GM21737 (cell line): Measurements from ENCODE around the gene FTSJ3.
"Not testable (repeated sequence)": the region's sequence is repeated elsewhere in the genome, so short reads cannot be mapped to it uniquely, and the experiment has no call there.

ENCODE experiments used
- ATAC-seq: cut with Tn5 transposase; IDR thresholded peaks from one replicate; pipeline ENCODE4 v1.9.1; 2021; ENCODE audit warnings: mild to moderate bottlenecking, moderate library complexity; ENCODE audit not compliant: unreplicated experiment

Gene FTSJ3

DNA sequence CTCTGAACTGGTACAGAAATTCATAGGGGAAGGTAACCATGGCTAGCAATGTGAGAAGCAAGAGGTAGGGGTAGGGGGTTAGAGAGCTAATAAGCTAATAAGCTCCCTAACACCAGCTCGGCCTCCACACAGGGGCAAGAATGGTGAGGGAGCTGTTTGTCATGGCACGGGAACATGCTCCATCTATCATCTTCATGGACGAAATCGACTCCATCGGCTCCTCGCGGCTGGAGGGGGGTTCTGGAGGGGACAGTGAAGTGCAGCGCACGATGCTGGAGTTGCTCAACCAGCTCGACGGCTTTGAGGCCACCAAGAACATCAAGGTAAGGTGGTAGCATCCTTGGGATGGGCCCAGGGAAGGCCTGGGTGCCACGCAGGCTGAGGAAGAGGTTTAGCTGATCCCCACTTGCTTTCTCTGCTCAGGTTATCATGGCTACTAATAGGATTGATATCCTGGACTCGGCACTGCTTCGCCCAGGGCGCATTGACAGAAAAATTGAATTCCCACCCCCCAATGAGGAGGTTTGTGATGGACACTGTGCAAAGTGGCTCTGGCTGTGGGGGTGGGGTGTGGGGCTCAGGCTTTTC, 3.5 kb upstream of the FTSJ3 start:
- ATAC-seq = no peak

DNA sequence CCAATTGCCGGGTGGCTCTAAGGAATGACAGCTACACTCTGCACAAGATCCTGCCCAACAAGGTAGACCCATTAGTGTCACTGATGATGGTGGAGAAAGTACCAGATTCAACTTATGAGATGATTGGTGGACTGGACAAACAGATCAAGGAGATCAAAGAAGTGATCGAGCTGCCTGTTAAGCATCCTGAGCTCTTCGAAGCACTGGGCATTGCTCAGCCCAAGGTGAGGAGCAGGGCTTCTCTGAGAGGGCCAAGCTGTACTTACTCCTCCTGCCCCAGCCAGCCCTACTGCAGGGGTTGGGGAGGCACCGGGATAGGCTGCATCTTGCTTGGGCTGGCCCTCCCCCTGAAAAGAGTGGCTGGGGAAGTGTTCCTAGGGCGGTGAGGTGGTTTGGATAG, 2.8 kb upstream of the FTSJ3 start:
- ATAC-seq = no peak

DNA sequence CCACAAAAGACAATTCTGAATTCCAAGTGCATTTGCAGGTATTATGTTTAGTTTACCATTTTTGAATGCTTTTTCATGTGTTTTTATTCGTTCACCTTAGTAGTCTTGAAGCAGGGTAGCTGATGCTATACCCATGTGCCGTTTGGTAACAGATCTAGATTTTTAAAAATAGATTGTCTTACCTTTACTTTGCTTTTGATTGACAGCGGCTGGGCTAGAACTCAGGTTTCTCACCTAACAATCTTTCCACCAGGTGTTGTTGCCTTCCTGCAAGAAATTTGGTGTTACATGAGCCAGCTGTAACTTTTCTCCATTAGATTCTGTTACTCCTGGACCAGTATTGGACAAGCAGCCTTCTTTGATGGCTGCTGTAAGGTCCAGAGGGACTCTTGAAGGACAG, 1.5 kb upstream of the FTSJ3 start:
- no peak for ATAC-seq

DNA sequence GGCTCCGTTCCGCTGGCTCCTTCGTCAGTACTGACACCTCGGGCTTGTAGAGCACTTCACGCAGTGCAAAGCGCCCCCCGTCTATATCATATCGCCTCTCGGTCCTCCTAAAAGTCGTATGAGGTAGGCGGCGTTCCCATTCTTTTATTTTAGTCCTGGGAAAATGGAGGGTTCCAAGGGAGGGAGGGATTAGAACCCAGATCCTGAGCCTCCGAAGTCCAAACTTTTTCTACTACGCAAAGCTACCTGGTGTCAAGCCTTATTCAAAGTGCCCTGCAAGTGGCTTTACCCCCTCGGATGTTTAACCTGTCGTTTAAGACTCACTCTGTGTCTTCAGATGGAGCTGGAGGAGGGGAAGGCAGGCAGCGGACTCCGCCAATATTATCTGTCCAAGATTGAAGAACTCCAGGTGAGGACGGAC, 348 bp upstream of the FTSJ3 start:
- no peak for ATAC-seq

DNA sequence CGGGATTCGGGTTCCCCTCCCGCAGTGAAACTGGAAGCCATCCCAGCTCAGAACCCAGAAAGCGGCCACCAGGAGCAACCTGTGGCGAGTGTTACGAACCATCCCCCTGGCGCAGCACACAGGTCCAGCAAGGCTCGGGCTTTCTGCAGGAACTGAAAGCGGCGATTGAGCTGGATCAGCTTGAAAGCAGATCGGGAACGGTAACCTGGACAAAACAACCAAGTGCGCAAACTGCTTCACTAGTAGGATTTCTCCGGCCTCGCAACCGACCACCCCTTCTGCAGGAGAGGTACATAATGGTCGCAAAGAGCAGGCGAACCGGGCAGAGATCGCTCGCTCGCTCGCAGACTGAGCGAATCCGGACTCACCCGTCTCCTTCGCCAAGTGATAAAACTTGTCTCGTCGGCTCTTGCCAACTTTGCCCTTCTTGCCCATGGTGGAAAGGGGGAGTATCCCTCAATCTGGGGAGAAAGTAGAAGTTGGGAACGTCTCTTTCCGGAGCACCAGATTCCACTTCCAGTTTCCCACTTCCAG, 928 bp downstream of the FTSJ3 start:
- no peak for ATAC-seq

DNA sequence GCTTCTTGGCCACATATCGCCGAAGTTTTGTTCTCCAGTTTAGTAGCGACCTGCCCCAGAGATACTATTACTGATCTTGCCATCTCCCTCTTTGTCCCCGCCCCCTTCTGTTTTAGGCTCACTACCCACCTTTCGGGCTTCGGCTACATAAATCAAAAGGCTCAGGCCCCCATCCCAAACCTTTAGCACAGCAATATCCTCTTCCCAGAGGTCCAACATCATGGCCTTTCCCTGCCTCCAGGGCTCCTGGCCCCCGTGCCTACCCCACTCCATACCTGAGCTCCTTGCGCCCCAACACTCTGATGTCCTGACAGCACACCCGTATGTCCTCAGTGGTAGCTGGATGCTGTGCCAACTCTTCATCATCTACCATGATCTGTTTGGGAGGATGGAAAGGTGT, 3.1 kb downstream of the FTSJ3 start:
- no peak for ATAC-seq

DNA sequence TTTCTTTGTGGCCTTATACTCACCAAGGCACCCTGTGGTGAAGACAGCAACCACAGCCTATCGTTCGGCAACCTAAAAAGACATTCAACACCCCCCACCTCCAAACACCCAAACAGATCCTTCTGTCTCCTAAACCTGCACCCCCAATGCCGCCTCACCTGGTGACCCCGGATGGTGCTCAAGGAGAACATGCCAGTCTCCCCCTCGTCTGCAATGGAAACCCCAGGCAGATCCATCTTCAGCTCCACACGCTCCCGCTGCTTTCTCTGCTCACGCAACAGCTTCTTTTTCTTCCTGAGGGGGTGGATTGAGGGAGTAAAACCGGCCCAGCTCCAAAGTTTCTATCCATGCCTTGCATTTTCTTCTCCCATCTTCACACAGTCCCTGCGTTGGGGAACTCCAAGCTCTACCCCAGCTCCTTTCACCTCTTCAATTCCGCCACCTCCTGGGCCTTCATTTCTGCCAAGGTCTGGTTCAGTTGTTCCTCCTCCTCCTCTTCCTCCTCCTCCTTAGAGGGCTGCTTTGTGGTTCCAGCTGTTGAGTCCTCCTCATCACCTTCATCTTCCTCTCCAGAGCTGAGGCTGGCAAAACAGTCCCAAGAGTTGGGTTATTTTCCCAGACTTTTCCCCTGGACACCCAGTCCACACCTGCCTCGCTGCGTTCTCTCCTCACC, 3.7 kb downstream of the FTSJ3 start:
- no peak for ATAC-seq

DNA sequence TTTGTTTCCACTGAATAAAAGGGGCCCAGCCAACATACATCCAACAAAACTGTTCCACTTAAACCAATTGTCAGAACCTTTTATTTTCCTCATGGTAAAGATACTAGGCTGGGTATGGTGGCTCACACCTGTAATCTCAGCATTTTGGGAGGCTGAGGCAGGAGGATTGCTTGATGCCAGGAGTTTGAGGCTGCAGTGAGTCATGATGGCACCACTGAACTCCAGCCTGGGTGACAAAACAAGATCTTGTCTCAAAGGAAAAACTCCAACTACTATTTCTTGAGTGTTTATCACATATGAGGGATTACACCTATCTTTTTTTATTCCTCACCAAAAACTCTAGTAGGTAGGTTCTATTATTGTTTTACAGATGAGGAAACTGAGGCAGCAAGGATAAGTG, 4.9 kb downstream of the FTSJ3 start:
- no peak for ATAC-seq

DNA sequence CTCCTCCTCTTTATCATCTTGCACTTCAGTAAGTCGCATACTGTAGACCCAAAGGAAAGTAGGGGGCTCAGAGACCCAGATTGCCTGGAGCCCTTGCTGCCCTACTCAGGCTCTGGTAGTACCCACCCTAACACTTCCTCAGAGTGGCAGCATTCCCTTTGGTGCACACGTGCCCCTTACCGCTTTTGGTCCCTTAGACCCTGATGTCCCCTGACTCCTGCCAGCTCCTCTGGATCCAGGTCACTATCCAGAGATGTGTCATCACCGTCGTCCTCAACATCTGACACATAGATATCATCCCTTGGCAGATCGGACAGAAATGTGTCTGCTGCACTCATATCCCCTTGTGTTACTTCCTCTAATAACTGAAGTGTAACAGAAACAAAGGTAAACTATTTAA, 5.7 kb downstream of the FTSJ3 start:
- no peak for ATAC-seq

DNA sequence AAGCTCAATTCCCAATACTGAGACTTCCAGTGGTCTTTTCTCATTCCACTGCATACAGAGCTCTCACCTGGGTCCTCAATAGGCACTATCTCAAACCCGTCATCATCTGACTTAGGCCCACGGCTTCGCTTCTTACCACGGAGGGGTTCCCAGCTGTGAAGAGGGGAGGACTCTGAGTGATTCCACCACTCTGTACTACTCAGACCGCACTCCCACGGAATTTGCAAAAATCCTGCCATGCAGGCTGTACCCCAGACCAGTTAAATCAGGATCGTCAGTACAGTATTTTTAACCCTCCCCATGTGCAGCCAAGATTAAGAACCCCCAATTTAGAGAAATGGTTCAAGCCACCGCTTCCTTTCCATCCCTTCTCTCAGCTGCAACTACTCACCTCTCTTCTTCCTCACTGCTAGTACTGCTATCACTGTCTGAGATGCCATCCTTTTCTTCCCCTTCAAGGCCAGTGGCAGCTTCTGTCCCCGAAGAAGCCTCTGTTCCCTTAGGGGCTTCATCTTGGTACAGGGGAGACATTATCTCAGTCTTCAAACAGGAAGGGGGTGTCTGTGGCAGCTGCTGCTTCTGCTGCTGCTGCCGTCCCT, 6.4 kb downstream of the FTSJ3 start:
- ATAC-seq = no peak

DNA sequence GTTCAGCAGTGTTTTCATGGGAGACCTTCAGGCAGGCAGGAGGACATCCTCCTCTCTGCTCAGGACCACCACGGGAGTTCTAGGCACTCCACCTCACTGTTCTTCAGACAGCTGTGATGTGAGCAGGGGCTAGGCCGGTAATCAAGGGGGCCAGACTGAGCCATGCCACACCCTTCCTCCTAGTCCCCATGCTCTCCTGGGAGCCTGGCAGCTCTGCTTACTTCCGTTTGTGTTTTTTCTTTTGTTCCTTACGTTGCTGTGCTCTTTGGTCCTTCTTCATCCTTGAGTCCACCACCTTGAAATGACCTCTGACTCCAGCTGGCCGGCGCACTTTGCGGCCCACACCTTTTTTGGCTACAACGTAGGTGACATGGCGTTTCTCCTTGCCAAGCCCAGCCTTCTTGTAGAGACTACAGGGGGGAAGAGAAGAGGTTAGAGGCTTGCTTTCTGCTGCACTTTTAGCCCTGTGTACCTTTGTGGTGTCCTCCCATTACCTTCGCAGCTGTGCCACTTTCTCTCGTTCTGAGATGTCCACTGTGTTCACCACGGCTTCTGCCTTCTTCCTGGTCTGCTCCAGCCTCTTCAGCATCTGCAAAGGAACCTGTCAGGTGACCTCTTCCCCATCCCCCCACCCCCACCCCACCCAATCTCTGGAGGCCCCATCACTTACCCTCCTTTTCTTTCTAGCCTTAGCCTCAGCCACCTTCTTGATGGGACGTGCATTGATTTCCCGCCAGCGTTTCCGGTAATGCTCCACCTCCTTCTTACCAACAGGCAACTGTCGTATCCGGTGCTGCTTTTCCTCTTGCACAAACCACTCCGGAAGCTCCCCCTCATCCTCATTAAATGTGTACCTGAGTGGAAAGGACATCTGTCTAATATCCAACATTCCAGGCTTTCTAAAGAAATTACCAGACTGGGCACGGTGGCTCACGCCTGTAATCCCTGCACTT, 7.6 kb downstream of the FTSJ3 start:
- ATAC-seq = no peak

DNA sequence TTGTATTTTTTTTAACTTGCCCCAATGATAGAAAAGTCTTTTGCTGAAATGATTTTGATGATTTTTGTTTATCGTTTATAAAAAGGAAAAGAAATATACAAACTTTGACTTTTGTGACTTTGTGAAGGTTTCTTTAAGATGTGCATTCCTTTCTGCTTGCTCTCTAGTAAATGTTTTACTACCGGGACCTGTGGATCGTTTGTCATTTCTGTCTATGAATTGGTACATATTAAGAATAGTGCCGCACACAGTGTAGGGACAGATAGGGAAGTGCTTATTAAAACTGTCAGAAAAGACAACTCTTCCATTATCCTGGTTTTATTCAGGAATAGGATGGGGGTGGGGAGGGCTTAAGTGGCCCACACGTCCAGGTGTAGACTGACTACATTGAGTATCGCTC, 8.3 kb downstream of the FTSJ3 start:
- ATAC-seq = no peak

DNA sequence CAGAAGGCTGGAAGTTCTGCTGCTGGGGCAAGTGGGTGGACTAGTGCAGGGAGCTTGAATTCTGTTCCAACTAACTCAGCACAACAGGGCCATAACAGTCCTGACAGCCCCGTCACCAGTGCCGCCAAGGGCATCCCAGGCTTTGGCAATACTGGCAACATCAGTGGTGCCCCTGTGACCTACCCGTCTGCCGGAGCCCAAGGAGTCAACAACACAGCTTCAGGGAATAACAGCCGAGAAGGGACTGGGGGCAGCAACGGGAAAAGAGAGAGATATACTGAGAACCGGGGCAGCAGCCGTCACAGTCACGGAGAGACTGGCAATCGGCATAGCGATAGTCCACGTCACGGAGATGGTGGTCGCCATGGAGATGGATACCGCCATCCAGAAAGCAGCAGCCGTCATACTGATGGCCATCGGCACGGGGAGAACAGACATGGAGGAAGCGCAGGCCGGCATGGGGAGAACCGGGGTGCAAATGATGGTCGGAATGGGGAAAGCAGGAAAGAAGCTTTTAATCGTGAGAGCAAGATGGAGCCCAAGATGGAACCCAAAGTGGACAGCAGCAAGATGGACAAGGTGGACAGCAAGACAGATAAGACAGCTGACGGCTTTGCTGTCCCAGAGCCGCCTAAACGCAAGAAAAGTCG, 9.6 kb downstream of the FTSJ3 start:
- no peak for ATAC-seq

DNA sequence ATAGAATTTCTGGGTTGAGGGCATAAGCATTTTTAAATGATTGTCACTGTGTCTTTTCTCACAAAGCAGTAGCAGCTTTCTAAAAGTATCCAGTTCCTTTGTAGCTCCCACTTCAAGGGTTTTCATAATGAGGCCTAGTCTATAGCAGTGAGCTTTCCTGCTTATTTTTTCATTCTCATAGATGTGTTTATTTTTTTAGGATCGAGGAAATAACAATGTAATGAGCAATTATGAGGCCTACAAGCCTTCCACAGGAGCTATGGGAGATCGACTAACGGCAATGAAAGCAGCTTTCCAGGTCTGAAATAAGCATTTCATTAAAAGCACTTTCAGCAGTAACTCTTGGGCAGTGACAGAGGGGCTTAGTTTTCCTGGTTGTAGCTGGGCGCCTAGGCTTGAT, 10.8 kb downstream of the FTSJ3 start:
- ATAC-seq = no peak

DNA sequence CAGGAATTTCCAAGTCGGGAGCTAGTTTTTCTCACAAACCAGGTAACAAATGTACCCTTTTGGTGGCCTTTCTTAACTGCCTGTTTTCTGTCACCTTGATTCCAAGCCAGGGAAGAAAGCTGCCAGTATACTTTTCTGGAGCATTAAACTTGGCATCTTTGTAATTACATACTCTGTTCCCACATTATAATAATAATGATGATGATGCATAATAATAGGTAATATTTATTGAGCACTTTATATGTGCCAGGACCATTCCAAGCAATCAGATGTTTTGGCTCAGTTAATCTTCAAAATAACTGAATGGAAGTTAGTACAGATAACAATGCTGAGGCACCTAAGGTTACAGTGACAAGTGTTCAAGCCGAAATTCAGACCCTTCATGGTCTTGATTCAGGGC, 11.3 kb downstream of the FTSJ3 start:
- no peak for ATAC-seq

DNA sequence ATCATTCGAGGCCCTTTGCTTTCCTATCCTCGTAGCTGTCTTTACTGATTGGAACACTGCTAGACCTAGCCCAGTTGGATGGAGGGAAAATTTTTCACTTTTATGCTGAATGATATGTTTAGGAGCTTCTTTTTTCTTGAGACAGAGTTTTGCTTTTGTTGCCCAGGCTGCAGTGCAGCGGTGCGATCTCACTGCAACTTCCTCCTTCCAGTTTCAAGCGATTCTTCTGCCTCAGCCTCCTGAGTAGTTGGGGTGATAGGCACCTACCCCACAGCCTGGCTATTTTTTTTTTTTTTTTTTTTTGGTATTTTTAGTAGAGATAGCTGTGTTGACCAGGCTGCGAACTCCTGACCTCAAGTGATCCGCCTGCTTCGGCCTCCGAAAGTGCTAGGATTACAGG, 17.5 kb downstream of the FTSJ3 start:
- no peak for ATAC-seq

DNA sequence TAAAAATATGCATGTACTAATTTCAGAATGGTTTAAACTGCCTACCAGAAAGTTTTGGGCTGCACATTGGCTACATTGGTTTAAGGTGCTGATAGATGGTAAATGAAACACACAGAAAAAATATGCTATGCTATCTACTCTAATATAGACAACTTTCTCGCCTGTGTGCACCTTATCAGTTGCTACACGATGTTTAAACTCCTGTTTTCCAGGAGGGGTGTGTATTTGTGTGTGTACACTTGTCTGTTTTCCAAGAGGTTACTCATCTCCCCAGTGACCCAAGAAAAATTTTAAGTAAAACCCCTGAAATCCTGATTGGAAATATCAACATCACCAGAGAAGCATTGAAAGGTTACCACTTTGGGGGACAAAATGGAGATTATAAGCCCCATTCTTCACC, 21.9 kb downstream of the FTSJ3 start:
- no peak for ATAC-seq

DNA sequence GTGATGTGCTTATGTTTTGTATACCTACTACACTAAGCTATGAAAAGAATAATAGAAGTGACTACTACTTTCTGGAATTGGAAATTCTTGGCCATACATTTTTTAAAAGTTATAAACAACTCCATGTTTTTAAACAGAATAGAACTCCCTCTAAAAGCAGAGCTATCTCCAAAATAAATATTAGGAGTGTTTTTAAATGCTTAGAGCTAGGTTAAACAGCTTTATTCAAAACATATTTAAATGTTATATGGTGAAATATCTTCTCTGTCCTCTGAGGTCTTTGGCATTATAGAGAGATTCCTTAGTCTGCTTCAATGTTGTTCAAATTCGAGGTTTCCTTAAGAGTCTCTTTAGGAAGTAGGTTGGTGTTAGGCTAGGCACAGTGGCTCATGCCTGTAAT, 23.1 kb downstream of the FTSJ3 start:
- ATAC-seq = no peak

DNA sequence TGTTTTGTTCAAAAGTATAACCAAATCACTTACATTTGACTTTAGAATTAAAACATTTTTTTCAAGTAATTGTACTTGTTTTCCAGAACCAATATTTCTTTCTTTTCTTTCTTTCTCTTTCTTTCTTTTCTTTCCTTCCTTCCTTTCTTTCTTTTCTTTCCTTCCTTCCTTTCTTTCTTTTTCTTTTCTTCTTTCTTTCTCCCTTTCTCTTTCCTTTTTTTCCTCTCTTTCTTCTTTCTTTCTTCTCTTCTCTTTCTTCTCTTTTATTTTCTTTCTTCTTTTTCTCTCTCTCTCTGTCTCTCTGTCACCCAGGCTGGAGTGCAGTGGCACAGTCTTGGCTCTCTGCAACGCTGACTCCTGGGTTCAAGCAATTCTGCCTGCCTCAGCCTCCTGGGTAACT, 26.7 kb downstream of the FTSJ3 start:
- no peak for ATAC-seq

DNA sequence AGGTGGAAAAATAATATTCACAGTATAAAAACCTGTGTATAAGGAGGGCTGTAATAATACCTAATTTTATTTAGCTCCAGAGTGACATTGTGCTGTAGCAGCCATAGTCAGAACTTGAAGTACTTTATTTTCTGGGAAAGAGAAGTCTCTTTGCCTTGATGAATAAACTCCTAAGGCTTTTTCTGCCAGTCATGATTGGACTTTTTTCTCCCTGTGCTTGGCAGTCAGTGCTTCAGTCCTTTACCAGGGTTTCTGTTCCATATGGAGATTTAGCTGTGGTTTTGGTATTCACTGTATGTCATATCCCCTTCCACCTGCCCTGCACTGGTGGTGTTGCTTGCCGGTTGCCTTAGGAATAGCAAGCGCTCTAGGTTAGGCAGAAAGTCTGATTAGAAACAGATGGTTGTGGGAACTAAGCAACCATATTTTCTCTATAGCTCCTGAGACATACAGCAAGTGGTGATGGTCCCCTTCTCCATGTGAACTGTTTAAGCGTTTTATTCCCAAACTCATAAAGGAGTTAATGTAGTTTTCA, 28.8 kb downstream of the FTSJ3 start:
- ATAC-seq = no peak

DNA sequence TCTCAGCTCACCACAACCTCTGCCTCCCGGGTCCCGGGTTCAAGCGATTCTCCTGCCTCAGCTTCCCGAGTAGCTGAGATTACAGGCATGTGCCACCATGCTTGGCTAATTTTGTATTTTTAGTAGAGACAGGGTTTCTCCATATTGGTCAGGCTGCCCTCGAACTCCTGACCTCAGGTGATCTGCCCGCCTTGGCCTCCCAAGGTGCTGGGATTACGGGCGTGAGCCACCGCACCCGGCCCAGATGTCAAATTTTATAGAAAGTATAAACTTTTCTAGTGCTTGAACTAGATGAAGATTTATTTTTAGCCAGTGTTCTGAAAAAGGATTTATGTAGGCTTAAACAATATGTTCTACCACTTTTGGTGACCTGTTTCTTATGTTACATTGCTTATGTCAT, 31.1 kb downstream of the FTSJ3 start:
- ATAC-seq = not testable (repeated sequence)
